Neuronal stem cell (in vitro differentiated cells): ENCODE data around the gene KIAA0040.

Experiments used
- DNase-seq: peaks from one replicate; pipeline ENCODE4 v3.0.0-alpha.2; 2013; ENCODE audit warnings: low spot score
- H2AFZ ChIP-seq: one replicate; pipeline ENCODE4 v1.6.1; 2013; ENCODE audit warnings: mild to moderate bottlenecking, low read length, inconsistent platforms
- H2AK5ac ChIP-seq: 2 replicates; pipeline ENCODE4 v1.6.1; 2013; ENCODE audit warnings: low read depth, mild to moderate bottlenecking, inconsistent platforms, low read length, moderate library complexity, mixed read lengths
- H2BK120ac ChIP-seq: 2 replicates; pipeline ENCODE4 v1.6.1; 2013; ENCODE audit warnings: low read depth, mild to moderate bottlenecking, inconsistent platforms, low read length, moderate library complexity, mixed read lengths
- H2BK12ac ChIP-seq: one replicate; pipeline ENCODE4 v1.6.1; 2013; ENCODE audit warnings: low read length, inconsistent platforms
- H2BK15ac ChIP-seq: 2 replicates; pipeline ENCODE4 v1.6.1; 2013; ENCODE audit warnings: mild to moderate bottlenecking, low read length, inconsistent platforms, mixed read lengths
- H2BK5ac ChIP-seq: one replicate; pipeline ENCODE4 v1.6.1; 2013; ENCODE audit warnings: inconsistent platforms, mild to moderate bottlenecking, low read length, moderate library complexity
- H3K14ac ChIP-seq: one replicate; pipeline ENCODE4 v1.6.1; 2013; ENCODE audit warnings: low read length, inconsistent platforms
- H3K18ac ChIP-seq: 2 replicates; pipeline ENCODE4 v1.6.1; 2013; ENCODE audit warnings: low read length, inconsistent platforms
- H3K23ac ChIP-seq: 2 replicates; pipeline ENCODE4 v1.6.1; 2013; ENCODE audit warnings: low read depth, mild to moderate bottlenecking, mixed read lengths, low read length, inconsistent platforms; ENCODE audit not compliant: poor library complexity
- H3K27ac ChIP-seq: replicated peaks from 3 replicates; pipeline ENCODE4 v1.5.1; 2013; ENCODE audit warnings: low read length, inconsistent platforms
- H3K27me3 ChIP-seq, 3 experiments: 2 replicates each; pipeline ENCODE4 v1.6.1; 2013; ENCODE audit warnings: low read length in 3 of 3, mild to moderate bottlenecking in 2 of 3, inconsistent platforms in 1 of 3, low read depth in 1 of 3, mixed read lengths in 1 of 3, moderate library complexity in 1 of 3; ENCODE audit not compliant: control insufficient read depth in 3 of 3, insufficient read depth in 3 of 3
- H3K36me3 ChIP-seq, 2 donors: replicated peaks in 1 of 2; 2 replicates each; pipeline ENCODE4 v1.6.1; 2013; ENCODE audit warnings: low read length in 2 of 2; ENCODE audit not compliant: control insufficient read depth in 2 of 2, insufficient read depth in 2 of 2
- H3K4ac ChIP-seq: 2 replicates; pipeline ENCODE4 v1.6.1; 2013; ENCODE audit warnings: inconsistent platforms, mild to moderate bottlenecking, low read length, moderate library complexity
- H3K4me1 ChIP-seq, 2 donors: 1 replicate in 1 of 2; 2 replicates in 1 of 2; pipeline ENCODE4 v1.6.1; 2013; ENCODE audit warnings: low read length in 2 of 2, low read depth in 1 of 2; ENCODE audit not compliant: control insufficient read depth in 2 of 2, insufficient read depth in 1 of 2
- H3K4me2 ChIP-seq: one replicate; pipeline ENCODE4 v1.6.1; 2013; ENCODE audit warnings: mild to moderate bottlenecking, low read length, inconsistent platforms; ENCODE audit not compliant: insufficient read depth, poor library complexity, severe bottlenecking
- H3K4me3 ChIP-seq, 2 donors: 2 replicates each; pipeline ENCODE4 v1.5.1; 2013; ENCODE audit warnings: low read length in 2 of 2, mild to moderate bottlenecking in 2 of 2, inconsistent platforms in 1 of 2, moderate library complexity in 1 of 2
- H3K79me1 ChIP-seq: one replicate; pipeline ENCODE4 v1.6.1; 2013; ENCODE audit warnings: low read depth, mild to moderate bottlenecking, inconsistent platforms, low read length, moderate library complexity
- H3K9ac ChIP-seq: one replicate; pipeline ENCODE4 v1.6.1; 2013; ENCODE audit warnings: mild to moderate bottlenecking, low read depth, low read length, inconsistent platforms; ENCODE audit not compliant: poor library complexity
- H3K9me3 ChIP-seq, 2 donors: replicated peaks in 1 of 2; 2 replicates each; pipeline versions ENCODE3 to v1.6.1; 2013; ENCODE audit warnings: low read length in 2 of 2, mild to moderate bottlenecking in 2 of 2, inconsistent platforms in 1 of 2, low read depth in 1 of 2, mixed read lengths in 1 of 2, moderate library complexity in 1 of 2; ENCODE audit not compliant: control insufficient read depth in 2 of 2, insufficient read depth in 1 of 2
- H4K8ac ChIP-seq: one replicate; pipeline ENCODE4 v1.6.1; 2013; ENCODE audit warnings: low read depth, mild to moderate bottlenecking, inconsistent platforms, low read length, moderate library complexity
- H4K91ac ChIP-seq: one replicate; pipeline ENCODE4 v1.6.1; 2013; ENCODE audit warnings: low read length, low read depth, mild to moderate bottlenecking, inconsistent platforms; ENCODE audit not compliant: poor library complexity
- WGBS, 2 donors: extraction: QIAGEN DNeasy Blood & Tissue Kit; methylation state at CpG; one replicate each; pipeline ENCODE4 v1.1.7; 2013; ENCODE audit warnings: missing lambda C conversion rate in 2 of 2, mixed read lengths in 1 of 2; ENCODE audit not compliant: insufficient read length in 2 of 2, insufficient replicate concordance in 1 of 2; ENCODE audit errors: extremely low coverage in 2 of 2; 5-methylcytosine and 5-hydroxymethylcytosine counted together

Gene KIAA0040

GRCh38 chr1:175147569-175147968 lies 45.0 kb downstream of the KIAA0040 start:
- no peak overlapping the region for H3K4ac ChIP-seq
- no peak overlapping the region for H2BK5ac ChIP-seq
- no peaks in the 10 kb centered on the region for H3K9me3 ChIP-seq
- H3K9ac ChIP-seq, result no peak overlapping the region
- no CpG with 5 or more reads among the region's 5 CpGs for WGBS, 2 donors
- no peak overlapping the region for H3K4me3 ChIP-seq
- no peak overlapping the region for H3K18ac ChIP-seq
- no peak overlapping the region for H2AFZ ChIP-seq
- H2BK12ac ChIP-seq, result no peak overlapping the region
- H3K27me3 ChIP-seq, result peaks cover 0 to 15% (median 0%) of the 10 kb centered on the region in 3 experiments
- H3K14ac ChIP-seq, result no peak overlapping the region
- no peak overlapping the region for H2AK5ac ChIP-seq
- no peaks in the 10 kb centered on the region for H3K36me3 ChIP-seq
- H3K79me1 ChIP-seq, result no peaks in the 10 kb centered on the region
- no peak overlapping the region for H3K4me2 ChIP-seq
- no peak overlapping the region for H2BK15ac ChIP-seq
- no peak for DNase-seq
- H4K91ac ChIP-seq, result no peak overlapping the region
- H3K23ac ChIP-seq, result no peak overlapping the region
- no peak overlapping the region for H4K8ac ChIP-seq
- no peak overlapping the region for H3K27ac ChIP-seq
- no peak overlapping the region for H2BK120ac ChIP-seq
- H3K4me1 ChIP-seq, result peaks cover 0 to 2% of the 10 kb centered on the region in 2 donors

GRCh38 chr1:175146529-175147213 lies 45.9 kb downstream of the KIAA0040 start:
- no peak overlapping the region for H3K4me2 ChIP-seq
- H3K4me3 ChIP-seq, result no peak overlapping the region
- H3K4ac ChIP-seq, result no peak overlapping the region
- peak; percentile 65 for DNase-seq
- H2BK15ac ChIP-seq, result no peak overlapping the region
- no peaks in the 10 kb centered on the region for H3K9me3 ChIP-seq
- H2AFZ ChIP-seq, result no peak overlapping the region
- H3K27me3 ChIP-seq, result peaks cover 0 to 14% (median 0%) of the 10 kb centered on the region in 3 experiments
- H3K9ac ChIP-seq, result no peak overlapping the region
- no peak overlapping the region for H2BK5ac ChIP-seq
- no peak overlapping the region for H2BK120ac ChIP-seq
- H3K18ac ChIP-seq, result peak overlapping the region; percentile 64
- WGBS, 2 donors, result no CpG with 5 or more reads among the region's 21 CpGs
- H4K8ac ChIP-seq, result peak overlapping the region; percentile 68
- no peak overlapping the region for H2AK5ac ChIP-seq
- no peak overlapping the region for H2BK12ac ChIP-seq
- no peak overlapping the region for H3K27ac ChIP-seq
- no peak overlapping the region for H4K91ac ChIP-seq
- peaks cover 0 to 2% of the 10 kb centered on the region in 2 donors for H3K4me1 ChIP-seq
- no peak overlapping the region for H3K23ac ChIP-seq
- no peaks in the 10 kb centered on the region for H3K79me1 ChIP-seq
- H3K36me3 ChIP-seq, result no peaks in the 10 kb centered on the region
- H3K14ac ChIP-seq, result peak overlapping the region; percentile 74

- Histone ChIP-seq H2AFZ (no peak overlapping the region), H3K27ac (no peak overlapping the region), H2BK12ac (no peak overlapping the region), H3K36me3 (no peaks in the 10 kb centered on the region), H2BK5ac (no peak overlapping the region), H3K4me1 (peaks cover 0 to 2% of the 10 kb centered on the region in 2 donors), H2BK120ac (no peak overlapping the region), H3K27me3 (peaks cover 0 to 8% (median 0%) of the 10 kb centered on the region in 3 experiments), H3K23ac (no peak overlapping the region), H4K91ac (no peak overlapping the region), H3K9ac (no peak overlapping the region), H2AK5ac (no peak overlapping the region), H3K79me1 (no peaks in the 10 kb centered on the region), H3K18ac (no peak overlapping the region), H4K8ac (no peak overlapping the region), H3K9me3 (no peaks in the 10 kb centered on the region), H3K4me3 (no peak overlapping the region), H3K4me2 (no peak overlapping the region), H3K4ac (no peak overlapping the region), H3K14ac (no peak overlapping the region), H2BK15ac (no peak overlapping the region)
- no CpG with 5 or more reads among the region's 7 CpGs for WGBS, 2 donors
- no peak for DNase-seq
These were observed 46.6 kb downstream of the KIAA0040 start for GRCh38 chr1:175145899-175146528.

DNA sequence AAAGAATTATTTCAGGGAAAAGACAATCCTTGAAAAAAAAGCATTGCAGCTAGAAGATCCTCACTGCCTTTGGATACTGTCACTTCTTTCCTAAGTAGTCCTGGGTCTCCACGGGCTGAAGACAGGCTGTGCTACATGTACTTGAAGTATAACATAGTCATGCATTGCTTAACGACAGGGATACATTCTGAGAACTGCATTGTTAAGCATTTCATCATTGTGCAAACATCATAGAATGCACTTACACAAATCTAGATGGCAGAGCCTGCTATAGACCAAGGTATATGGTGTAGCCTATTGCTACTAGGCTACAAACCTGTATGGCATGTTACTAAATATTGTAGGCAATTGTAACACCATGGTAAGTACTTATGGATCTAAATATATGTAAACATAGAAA lies 54.0 kb downstream of the KIAA0040 start:
- no peak overlapping the region for H2BK12ac ChIP-seq
- no peaks in the 10 kb centered on the region for H3K36me3 ChIP-seq
- no peaks in the 10 kb centered on the region for H3K4me1 ChIP-seq
- H3K4me3 ChIP-seq, result no peak overlapping the region
- peaks cover 0 to 1% of the 10 kb centered on the region in 2 donors for H3K9me3 ChIP-seq
- no peak overlapping the region for H4K8ac ChIP-seq
- no peak overlapping the region for H3K9ac ChIP-seq
- DNase-seq, result no peak
- no peak overlapping the region for H3K18ac ChIP-seq
- no peak overlapping the region for H2BK120ac ChIP-seq
- H4K91ac ChIP-seq, result no peak overlapping the region
- H3K4me2 ChIP-seq, result no peak overlapping the region
- no peak overlapping the region for H2AK5ac ChIP-seq
- no peak overlapping the region for H2BK15ac ChIP-seq
- no peaks in the 10 kb centered on the region for H3K79me1 ChIP-seq
- H3K14ac ChIP-seq, result no peak overlapping the region
- no CpG with 5 or more reads among the region's 2 CpGs for WGBS, 2 donors
- no peak overlapping the region for H3K27ac ChIP-seq
- H2BK5ac ChIP-seq, result no peak overlapping the region
- peaks cover 0 to 1% (median 0%) of the 10 kb centered on the region in 3 experiments for H3K27me3 ChIP-seq
- H3K4ac ChIP-seq, result no peak overlapping the region
- H2AFZ ChIP-seq, result no peak overlapping the region
- H3K23ac ChIP-seq, result no peak overlapping the region
